GM18868 (cell line): ENCODE results near the gene GRIP1.
"Not testable (repeated sequence)": the region's sequence is repeated elsewhere in the genome, so short reads cannot be mapped to it uniquely, and the experiment has no call there.

ENCODE experiments used
- ATAC-seq: cut with Tn5 transposase; IDR thresholded peaks from one replicate; pipeline ENCODE4 v1.9.1; 2021; ENCODE audit warnings: mild to moderate bottlenecking, moderate library complexity; ENCODE audit not compliant: unreplicated experiment

Gene GRIP1

DNA sequence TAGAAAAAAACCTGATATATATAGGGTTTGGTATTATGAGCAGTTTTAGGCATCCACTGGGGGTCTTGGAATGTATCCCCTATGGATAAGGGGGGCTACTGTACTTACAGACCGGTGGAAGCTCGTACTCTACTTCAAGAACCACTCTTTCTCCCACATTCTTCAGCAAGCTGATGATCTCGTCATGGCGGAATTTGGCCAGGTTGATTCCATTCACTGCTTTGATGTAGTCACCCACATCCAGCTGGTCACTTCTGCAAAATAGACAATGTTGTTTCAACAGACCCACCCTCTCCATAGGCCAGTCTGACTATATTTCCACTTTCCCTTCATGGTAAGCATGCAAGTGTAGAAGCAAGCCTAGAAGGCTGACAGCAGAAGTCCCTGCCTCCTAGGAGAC is 139.9 kb downstream of the GRIP1 start:
- ATAC-seq: no peak

DNA sequence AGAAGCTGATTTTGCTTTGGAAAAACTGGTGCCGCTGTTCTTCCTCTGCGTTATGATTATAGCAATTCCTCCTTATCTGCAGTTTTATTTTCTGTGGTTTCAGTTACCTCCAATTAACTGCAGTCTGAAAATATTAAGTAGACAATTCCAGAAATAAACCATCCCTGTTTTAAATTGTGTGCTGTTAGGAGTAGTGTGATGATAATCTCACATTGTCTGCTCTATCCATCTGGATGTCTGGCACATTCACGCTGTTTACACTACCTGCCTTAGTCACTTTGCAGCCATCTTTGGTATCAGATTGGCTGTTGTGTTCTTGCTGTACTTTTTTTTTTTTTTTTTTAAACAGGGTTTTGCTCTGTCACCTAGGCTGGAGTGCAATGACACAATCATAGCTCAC is 141.0 kb downstream of the GRIP1 start:
- ATAC-seq: no peak

DNA sequence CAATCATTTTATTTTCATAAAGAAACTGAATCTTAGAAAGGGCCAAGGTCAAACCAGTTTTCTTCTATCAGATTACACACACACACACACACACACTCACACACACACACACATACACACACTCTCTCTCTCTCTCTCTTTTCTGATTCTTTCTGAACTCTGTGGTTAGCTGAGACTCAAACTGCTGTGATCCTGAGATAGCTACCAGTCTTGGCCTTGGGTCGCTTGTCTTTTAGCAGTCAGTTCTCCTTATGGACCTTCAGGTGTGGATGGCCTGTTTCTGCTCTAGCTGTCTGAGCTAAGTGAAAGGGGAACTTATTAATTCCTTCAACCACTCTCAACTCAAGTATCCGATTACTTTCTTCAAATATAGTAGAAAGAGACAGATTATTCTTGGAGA is 145.1 kb downstream of the GRIP1 start:
- ATAC-seq: peak; percentile 60

DNA sequence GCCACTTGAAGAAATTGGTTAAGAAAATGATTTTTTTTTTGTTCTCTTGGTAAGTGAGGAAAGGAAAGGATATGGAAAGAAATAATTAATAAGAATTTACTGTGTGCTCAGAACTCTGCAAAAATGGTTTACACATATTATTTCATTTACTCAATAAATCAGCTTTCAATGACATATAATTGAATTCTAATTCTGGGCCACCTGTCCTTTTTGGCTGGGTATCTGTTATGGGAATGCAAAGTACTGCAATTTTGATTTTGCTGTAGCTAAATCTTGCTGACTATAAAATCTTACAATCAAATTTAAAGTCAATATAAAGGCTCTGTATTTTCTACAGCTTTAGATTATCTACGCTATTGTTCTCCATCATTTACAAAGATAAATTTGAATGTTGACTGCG is 147.1 kb downstream of the GRIP1 start:
- ATAC-seq: no peak

DNA sequence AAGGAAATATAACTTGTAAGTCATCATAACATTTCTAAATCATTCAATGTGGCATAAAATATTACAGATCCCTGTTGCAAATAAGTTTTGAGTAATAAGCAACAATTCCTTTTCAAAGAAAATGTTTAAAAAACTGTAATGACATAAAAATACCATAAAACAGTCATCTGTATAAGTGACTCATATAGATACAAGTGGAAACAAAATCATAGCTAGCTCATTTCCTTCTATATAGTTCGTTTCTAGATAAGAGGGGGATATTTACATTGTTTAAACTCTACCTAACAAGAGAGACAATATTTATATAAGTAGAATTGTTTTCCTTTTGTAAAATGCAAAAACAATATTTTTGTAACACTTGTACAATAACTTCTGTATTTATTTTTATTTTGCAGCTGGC is 148.9 kb downstream of the GRIP1 start:
- ATAC-seq: no peak

DNA sequence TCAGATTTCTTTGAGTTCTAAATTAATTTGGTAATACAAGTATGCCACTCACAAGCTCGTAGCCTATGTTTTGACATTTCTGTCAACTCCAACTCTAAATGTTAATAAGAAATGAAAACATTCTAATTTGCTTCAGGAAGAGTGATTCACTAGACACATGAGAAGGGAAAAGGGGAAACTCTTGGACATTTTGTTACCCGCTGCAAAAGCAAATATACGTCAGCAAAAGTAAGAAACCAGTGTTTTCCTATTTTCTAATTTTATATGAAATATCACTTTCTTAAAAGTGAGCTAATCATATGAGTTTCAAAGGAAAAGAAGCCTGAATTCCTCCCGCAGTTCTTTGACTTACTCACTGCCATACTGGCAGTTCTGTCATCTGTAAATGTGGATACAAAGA is 162.3 kb downstream of the GRIP1 start:
- no peak for ATAC-seq

DNA sequence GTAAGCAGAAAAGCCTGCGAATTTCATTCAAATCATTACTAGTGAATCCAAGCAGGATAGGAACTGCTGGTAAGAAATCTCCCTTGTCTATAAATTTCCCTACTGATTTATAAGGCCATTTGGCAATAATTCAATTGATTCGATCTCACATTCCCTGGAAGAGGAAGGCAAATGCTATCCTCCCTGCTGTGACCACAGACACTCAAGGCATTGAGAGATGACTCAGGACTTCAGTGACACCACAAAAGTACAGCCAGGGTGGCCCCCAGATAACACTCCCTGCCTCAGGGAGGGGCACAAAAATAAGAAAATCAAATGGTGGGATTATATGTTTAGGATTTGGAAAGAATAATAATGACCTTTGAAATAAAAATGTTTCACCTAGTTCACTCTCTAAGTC is 162.7 kb downstream of the GRIP1 start:
- ATAC-seq: no peak

DNA sequence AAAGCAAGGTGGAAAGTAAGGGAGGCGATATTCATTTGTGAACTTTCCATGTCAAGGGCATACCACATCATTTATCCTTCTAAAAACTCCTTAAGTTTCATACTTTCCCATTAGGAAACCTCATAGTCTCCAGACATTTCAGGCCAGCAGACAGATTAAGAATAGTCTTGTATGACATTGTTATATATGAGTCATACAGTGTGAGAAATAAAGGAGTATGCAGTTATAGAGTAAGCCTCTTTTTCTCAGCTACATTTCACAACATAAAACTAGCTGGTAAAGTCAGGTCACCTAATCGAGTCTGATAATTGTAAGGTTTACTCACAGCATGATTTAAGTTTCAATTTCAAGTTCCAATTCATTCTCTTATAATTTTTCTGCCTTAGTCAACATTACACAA is 164.3 kb downstream of the GRIP1 start:
- no peak for ATAC-seq

DNA sequence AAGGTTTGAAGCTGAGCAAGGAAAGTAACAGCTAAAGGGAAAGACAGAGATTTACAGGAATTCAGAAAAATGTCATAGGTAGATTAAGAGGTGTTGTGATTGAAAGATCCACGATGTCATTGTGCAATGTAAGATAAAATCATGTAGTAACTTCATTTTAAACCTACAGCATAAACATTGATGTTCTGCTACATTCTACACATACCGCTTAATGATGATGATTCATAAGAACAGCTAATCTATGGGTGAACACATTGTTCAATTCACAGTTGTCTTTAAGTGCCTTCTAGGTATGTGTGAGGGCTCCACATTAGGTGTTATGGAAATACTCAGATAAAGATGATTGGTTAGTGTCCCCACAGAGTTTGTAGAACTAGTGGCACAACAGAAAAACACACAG is 170.9 kb downstream of the GRIP1 start:
- ATAC-seq: no peak

DNA sequence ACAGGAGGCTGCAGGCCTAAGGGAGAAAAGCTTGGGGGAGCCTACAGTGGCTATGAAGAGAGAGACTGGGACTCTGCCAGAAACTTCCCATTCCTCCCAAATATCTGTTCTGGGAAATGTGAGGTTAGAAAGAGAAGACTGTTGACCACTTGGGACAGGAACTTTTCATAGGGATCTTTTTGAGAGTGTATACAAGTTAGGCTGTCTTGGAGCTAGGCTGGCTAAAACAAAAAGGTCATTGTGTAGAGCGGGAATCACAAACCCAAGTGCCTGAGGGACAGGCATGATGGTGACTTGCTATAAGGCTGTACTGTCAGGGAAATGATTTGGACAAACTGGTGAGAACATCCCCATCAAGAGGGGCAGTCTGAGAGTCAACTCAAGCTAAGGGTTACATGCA is 175.1 kb downstream of the GRIP1 start:
- ATAC-seq: no peak

DNA sequence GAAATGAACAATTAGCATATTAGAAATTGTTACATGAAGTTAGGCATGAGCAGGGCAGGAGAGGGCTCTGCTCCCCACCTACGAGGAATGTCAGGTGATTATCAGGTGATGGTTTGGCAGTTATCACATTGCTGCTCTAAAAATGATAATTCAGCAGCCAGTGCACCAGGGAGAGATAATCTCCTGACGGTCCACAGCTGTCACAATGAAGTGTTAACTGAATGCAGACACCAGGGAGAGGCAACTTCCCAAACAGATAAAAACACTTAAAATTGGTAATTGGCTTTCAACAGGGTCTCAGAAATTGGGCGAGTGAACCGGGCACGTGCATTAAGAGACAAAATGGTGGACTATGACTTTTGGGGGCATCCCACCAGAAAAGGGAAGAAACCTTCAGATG is 176.0 kb downstream of the GRIP1 start:
- no peak for ATAC-seq

DNA sequence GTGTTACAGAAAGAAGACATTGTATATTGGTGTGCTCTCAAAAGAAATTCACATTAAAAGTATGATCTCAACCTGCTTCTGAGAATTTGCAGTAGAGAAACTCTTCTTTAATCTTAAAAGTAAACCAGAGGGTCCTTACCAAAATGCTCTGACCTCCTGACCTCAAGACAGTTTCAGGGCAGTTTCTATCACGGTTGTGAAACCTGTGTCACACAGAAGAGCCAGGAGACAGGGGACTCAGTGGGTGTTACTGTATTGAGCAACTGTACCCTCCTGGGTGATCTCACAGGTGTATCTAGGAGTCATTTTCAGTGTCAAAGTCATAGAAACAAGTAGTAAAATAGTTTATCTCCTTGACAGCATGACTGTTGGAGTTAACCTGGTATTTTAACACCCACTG is 178.0 kb downstream of the GRIP1 start:
- peak; percentile 89 for ATAC-seq

DNA sequence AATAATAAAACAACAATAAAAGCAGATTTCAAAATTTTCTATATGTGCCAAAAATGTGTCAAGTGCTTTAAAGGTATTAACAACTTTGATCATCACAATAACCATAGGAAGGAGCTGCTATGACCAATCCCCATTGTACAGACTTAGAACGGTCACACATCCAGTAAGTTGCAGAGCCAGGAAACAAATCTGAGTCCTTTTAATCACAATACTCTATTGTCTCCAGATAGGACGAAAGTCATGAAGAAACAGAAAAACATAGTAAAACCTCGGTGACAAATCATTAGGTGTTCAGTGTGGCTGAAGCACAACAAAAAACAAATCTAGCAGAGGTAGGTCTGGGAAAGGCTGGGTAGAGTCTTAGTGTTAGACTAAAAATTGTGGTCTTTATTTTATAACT is 178.8 kb downstream of the GRIP1 start:
- ATAC-seq: no peak

DNA sequence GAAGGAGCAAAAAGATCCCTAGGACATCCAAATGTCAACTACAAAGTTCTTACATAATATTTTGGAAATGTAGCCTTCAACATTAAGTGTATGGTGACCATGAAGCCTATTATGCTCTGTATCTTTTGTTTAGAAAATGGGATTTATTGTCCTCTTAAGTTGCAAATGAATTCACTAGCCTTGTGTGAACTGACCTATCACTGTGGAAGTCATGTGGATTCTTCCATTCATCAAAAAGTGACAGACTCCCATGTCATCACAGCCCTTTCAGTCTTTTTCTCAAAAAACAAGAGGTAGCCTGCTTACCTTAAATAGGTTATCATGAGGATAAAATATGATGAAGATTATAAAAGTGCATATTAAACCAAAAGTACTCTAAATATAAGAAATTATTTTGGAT is 179.9 kb downstream of the GRIP1 start:
- no peak for ATAC-seq

DNA sequence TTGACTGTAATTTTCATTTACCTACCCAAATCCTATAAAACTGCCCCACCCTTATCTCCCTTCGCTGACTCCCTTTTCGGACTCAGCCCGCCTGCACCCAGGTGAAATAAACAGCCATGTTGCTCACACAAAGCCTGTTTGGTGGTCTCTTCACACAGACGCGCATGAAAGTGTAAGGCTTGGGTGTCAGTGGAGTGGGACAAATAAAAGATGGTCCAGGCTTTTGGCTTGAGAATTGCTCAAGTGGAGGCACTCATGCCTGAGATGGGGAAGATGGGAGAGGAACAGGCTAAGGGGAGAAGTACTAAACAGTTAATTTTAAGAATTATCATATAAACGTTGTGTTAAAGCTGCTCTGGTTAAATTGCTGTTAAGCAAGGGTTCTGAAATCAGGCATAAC is 180.8 kb downstream of the GRIP1 start:
- not testable (repeated sequence) for ATAC-seq

DNA sequence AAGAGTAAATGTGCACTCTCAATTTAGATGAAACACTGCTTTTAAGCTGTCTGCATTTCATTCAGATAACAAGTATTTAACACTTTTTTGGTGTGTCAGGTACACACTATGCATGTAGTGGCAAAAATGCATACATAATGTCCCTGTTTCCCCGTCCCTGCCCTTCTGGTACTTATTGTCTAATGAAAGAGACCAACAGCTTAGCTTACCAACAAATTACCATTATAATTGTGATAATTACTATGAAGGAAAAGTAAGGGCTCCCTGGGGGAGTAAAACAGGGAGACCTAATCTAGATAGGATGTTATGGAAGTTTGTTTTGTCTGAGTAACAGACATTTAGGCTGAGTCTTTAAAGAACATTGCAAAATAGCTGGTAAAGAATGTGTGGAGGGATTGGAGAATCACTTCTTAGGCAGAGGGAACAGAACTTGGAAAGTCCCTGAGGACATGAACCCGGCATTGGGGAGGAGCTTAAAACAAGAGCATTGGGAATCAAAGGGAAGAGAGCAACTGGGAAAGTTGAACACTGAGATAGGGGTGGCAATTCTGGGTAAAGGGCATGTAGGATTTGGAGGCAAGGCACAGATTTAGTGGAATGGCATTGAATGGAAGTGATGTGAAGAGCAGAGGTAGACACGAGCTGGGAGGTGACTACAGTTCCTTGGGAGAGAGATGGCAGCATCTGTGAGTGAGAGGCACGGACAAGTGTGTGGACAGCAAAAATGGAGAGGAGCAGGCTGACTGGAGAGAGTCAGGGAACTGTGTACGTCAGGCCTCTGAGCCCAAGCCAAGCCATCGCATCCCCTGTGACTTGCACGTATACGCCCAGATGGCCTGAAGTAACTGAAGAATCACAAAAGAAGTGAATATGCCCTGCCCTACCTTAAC is 181.6 kb downstream of the GRIP1 start:
- no peak for ATAC-seq

DNA sequence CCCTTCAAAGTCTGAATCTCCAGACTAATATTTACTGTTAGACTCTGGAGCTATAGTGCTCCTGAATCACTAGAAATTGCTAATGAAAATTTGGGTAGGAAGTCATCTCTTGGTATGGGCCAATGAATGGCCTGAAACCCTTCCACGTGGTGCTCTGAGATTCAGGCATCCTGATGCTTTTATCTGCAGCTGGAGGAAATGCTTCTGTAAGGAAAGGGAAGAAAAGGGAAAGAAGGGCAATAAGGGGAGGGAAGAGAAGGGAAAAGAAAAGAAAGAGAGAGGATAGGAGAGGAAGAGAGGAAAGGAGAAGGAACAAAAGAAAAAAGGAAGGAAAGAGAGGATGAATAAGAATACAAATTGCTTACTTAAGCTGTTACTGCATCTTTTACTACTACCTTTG is 182.3 kb downstream of the GRIP1 start:
- no peak for ATAC-seq

DNA sequence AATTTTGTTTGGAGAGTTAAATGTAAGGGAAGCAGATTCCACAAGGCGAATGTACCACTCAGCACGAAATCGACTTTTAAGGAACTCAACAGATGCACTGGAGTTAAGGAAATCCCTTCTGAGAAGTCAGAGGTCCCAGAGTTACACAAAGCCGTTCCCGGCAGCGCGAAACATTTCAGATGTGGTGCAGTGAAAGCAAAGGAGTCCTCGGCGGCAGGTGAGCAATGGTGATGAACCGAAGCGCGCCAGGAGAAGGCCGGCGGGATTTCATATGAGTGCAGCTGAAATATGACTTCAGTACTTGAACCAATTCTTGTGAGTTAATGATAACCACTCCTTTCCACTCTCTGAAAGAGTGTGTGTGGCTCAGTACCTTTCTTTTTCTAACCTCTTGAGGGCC is 183.2 kb downstream of the GRIP1 start:
- no peak for ATAC-seq

DNA sequence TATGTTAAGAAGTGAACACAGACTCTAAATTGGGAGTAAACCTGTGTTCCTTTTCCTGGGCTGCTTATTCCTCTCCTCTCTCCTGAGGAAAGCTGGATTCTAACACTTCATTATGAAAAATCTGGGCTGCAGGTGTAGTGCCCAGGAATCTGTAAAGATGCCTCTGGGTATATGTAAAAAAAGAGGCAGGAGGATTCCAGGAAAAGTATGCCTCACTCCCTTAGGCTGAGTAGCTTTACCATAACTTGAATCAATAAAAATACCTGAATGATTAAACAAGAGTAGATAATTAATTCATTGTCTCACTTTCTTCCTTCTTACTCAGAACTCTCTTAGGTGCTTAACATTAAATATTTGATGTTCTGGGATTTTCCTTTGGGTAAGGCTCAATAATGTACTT is 185.1 kb downstream of the GRIP1 start:
- no peak for ATAC-seq

DNA sequence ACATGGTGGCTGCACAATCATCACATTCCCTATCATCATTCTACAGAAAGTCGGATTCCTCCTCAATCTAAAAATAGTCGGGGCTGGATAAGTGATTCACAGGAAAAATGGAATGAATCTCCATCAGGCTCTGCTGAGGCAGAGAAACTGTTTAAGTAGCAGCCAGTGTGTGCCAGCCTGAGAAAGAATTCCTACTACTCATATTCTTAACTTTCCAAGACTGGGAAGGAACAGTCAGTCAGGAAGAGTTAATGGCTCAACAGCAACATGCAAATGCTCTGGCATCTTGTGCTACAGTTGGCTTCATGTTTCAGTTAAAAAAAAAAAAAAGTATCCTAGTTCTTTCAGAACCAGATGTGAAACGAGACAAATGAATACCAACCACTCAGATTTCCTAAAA is 187.0 kb downstream of the GRIP1 start:
- ATAC-seq: no peak

DNA sequence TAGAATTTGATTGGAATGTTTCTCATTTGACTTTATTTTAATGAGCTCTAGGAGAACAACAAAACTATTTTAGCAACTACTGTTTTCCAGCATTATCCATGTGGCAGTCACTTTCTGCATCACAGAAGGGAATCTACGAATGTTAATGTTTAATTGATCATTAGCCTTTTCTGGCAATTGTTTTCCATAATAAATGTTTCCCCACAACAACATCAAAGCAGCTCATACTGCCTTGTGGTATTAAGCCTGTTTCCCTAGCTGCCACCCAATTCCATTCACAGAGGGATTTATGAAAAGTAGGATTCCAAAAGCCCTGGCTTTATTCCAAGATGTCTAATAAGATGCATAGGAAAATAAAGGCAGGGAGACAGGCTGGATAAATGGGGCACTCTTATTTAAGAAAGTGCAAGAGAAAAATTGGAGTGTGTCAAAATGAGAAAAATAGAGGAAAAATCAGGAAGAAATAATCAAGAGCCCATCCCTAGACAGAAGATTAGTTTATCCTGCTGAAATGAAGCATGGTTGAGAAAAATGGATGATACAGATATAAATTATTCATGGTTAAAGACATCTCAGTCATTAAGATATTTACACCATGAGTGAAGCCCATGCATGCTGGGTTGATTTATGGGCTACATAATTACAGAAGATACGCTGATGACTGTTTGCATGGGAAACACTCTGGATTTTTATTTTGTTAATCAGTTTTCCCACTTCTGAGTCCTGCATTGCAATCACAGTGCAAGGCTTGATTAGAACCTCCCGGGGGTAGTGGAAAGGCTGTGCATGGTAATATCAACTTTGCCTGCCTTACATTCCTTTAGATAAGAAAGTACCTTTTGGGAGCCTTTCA is 196.3 kb downstream of the GRIP1 start:
- no peak for ATAC-seq

DNA sequence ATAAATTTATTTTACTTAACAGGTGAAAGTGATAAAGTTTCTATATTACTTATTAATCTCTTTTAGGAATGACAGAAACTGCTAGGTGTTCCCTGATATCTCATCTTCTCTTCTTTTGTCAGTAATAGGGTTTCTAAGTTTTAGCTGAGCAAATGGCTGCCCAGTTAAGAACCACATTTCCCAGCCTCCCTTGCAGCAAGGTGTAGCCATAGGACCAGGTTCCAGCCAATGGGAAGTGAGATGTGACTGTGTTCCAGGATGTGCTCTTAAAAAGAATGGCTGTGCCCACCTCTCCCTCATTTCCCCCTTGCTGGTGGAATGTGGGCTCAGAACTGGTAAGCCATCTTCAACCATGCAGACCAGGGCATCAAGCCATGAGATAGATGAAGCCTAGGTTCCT is 210.9 kb downstream of the GRIP1 start:
- no peak for ATAC-seq
